H9 (cell line): ENCODE measurements around the gene JAG1. TPM values are rescaled to one million over a fixed set of nuclear protein-coding genes. Genes with fewer than 3 reads are reported as not detected.

Source experiments
- DNase-seq: peaks from one replicate; pipeline ENCODE4 v3.0.0-alpha.2; 2017
- H2AFZ ChIP-seq: one replicate; pipeline ENCODE4 v1.6.1; 2013; ENCODE audit warnings: mild to moderate bottlenecking, low read length, control low read depth, moderate library complexity
- H2AK5ac ChIP-seq: 2 replicates; pipeline ENCODE4 v1.6.1; 2013; ENCODE audit warnings: low read length, control low read depth, mixed read lengths; ENCODE audit not compliant: insufficient read length
- H2BK120ac ChIP-seq: one replicate; pipeline ENCODE4 v1.6.1; 2013; ENCODE audit warnings: low read depth, mild to moderate bottlenecking, low read length, control low read depth, inconsistent platforms; ENCODE audit not compliant: poor library complexity, severe bottlenecking
- H2BK12ac ChIP-seq: 2 replicates; pipeline ENCODE4 v1.6.1; 2013; ENCODE audit warnings: low read length, control low read depth, mixed read lengths, low read depth; ENCODE audit not compliant: insufficient read length
- H2BK15ac ChIP-seq: 2 replicates; pipeline ENCODE4 v1.6.1; 2013; ENCODE audit warnings: low read depth, low read length, control low read depth
- H2BK20ac ChIP-seq: one replicate; pipeline ENCODE4 v1.6.1; 2013; ENCODE audit warnings: low read depth, mild to moderate bottlenecking, low read length, control low read depth, inconsistent platforms; ENCODE audit not compliant: poor library complexity, severe bottlenecking
- H2BK5ac ChIP-seq: 2 replicates; pipeline ENCODE4 v1.6.1; 2013; ENCODE audit warnings: low read length, control low read depth, mixed read lengths; ENCODE audit not compliant: insufficient read length
- H3K14ac ChIP-seq: 2 replicates; pipeline ENCODE4 v1.6.1; 2013; ENCODE audit warnings: low read length, control low read depth; ENCODE audit not compliant: insufficient read depth
- H3K18ac ChIP-seq: 2 replicates; pipeline ENCODE4 v1.6.1; 2013; ENCODE audit warnings: low read depth, mild to moderate bottlenecking, mixed read lengths, low read length, control low read depth; ENCODE audit not compliant: insufficient read length
- H3K23ac ChIP-seq: 2 replicates; pipeline ENCODE4 v1.6.1; 2013; ENCODE audit warnings: low read length, control low read depth, mixed read lengths, low read depth; ENCODE audit not compliant: insufficient read length
- H3K23me2 ChIP-seq: 2 replicates; pipeline ENCODE4 v1.6.1; 2013; ENCODE audit warnings: low read depth, mild to moderate bottlenecking, mixed read lengths, low read length, control low read depth; ENCODE audit not compliant: insufficient read length, poor library complexity, severe bottlenecking
- H3K27ac ChIP-seq: 2 replicates; pipeline ENCODE4 v1.5.1; 2013; ENCODE audit warnings: low read length, control low read depth, mixed read lengths, low read depth; ENCODE audit not compliant: insufficient read length
- H3K27me3 ChIP-seq: 2 replicates; pipeline ENCODE4 v1.6.1; 2013; ENCODE audit warnings: low read length, control low read depth, inconsistent platforms; ENCODE audit not compliant: insufficient read depth
- H3K4ac ChIP-seq: 2 replicates; pipeline ENCODE4 v1.6.1; 2013; ENCODE audit warnings: low read depth, mild to moderate bottlenecking, control low read depth, inconsistent platforms, low read length, moderate library complexity
- H3K4me1 ChIP-seq: 2 replicates; pipeline ENCODE4 v1.6.1; 2013; ENCODE audit warnings: low read length, control low read depth, inconsistent platforms; ENCODE audit not compliant: insufficient read depth
- H3K4me2 ChIP-seq: 2 replicates; pipeline ENCODE4 v1.6.1; 2013; ENCODE audit warnings: low read length, control low read depth, mixed read lengths; ENCODE audit not compliant: insufficient read length, insufficient read depth
- H3K56ac ChIP-seq: 2 replicates; pipeline ENCODE4 v1.6.1; 2013; ENCODE audit warnings: low read depth, mild to moderate bottlenecking, mixed read lengths, low read length, control low read depth; ENCODE audit not compliant: insufficient read length
- H3K79me1 ChIP-seq: 2 replicates; pipeline ENCODE4 v1.6.1; 2013; ENCODE audit warnings: low read depth, mild to moderate bottlenecking, moderate library complexity, low read length, control low read depth, inconsistent platforms; ENCODE audit not compliant: insufficient read depth, poor library complexity, severe bottlenecking
- H3K79me2 ChIP-seq: 2 replicates; pipeline ENCODE4 v1.6.1; 2013; ENCODE audit warnings: low read length, control low read depth, inconsistent platforms; ENCODE audit not compliant: insufficient read depth
- H3K9ac ChIP-seq: 2 replicates; pipeline ENCODE4 v1.6.1; 2013; ENCODE audit warnings: low read length, control low read depth, mixed read lengths; ENCODE audit not compliant: insufficient read length; ENCODE audit errors: extremely low read depth
- H3K9me3 ChIP-seq: one replicate; pipeline ENCODE4 v1.6.1; 2013; ENCODE audit warnings: low read depth, low read length, inconsistent platforms; ENCODE audit not compliant: control insufficient read depth
- H3T11ph ChIP-seq: one replicate; pipeline ENCODE4 v1.6.1; 2013; ENCODE audit warnings: mild to moderate bottlenecking, low read length, control low read depth, inconsistent platforms
- H4K20me1 ChIP-seq: one replicate; pipeline ENCODE4 v1.6.1; 2013; ENCODE audit not compliant: control insufficient read depth, insufficient read length, insufficient read depth
- H4K5ac ChIP-seq: 2 replicates; pipeline ENCODE4 v1.6.1; 2013; ENCODE audit warnings: low read depth, mild to moderate bottlenecking, mixed read lengths, low read length, control low read depth; ENCODE audit not compliant: insufficient read length
- H4K8ac ChIP-seq: replicated peaks from 2 replicates; pipeline ENCODE4 v1.6.1; 2013; ENCODE audit warnings: low read length, control low read depth, mixed read lengths, low read depth; ENCODE audit not compliant: insufficient read length
- H4K91ac ChIP-seq: 2 replicates; pipeline ENCODE4 v1.6.1; 2013; ENCODE audit warnings: low read depth, mild to moderate bottlenecking, moderate library complexity, mixed read lengths, low read length, control low read depth; ENCODE audit not compliant: insufficient read length
- H3K27ac Mint-ChIP-seq, 3 experiments: 2 replicates in 2 of 3; 3 replicates in 1 of 3; pipeline ENCODE4 v1.8.0; 2020 to 2021; ENCODE audit warnings: mixed read lengths in 3 of 3, mild to moderate bottlenecking in 1 of 3, moderate library complexity in 1 of 3
- H3K27me3 Mint-ChIP-seq: 2 replicates; pipeline ENCODE4 v1.8.0; 2021; ENCODE audit warnings: low read depth, mild to moderate bottlenecking, moderate library complexity, mixed read lengths
- H3K36me3 Mint-ChIP-seq, 3 experiments: 2 replicates in 2 of 3; 3 replicates in 1 of 3; pipeline ENCODE4 v1.8.0; 2020 to 2021; ENCODE audit warnings: low read depth in 3 of 3, mixed read lengths in 3 of 3; ENCODE audit not compliant: insufficient read depth in 1 of 3
- H3K4me1 Mint-ChIP-seq, 2 experiments: 2 replicates each; pipeline ENCODE4 v1.8.0; 2020; ENCODE audit warnings: mixed read lengths in 2 of 2
- H3K4me3 Mint-ChIP-seq, 2 experiments: 2 replicates in 1 of 2; 3 replicates in 1 of 2; pipeline ENCODE4 v1.8.0; 2020 to 2021; ENCODE audit warnings: mild to moderate bottlenecking in 2 of 2, mixed read lengths in 2 of 2, moderate library complexity in 1 of 2
- H3K9me3 Mint-ChIP-seq, 2 experiments: 2 replicates in 1 of 2; 3 replicates in 1 of 2; pipeline ENCODE4 v1.8.0; 2020; ENCODE audit warnings: mild to moderate bottlenecking in 2 of 2, mixed read lengths in 2 of 2, moderate library complexity in 1 of 2
- WGBS: extraction: QIAGEN DNeasy Blood & Tissue Kit; methylation state at CpG from one replicate; pipeline ENCODE4 v1.1.7; 2013; ENCODE audit warnings: missing lambda C conversion rate, low lambda C conversion rate, mixed read lengths; ENCODE audit not compliant: insufficient read length; ENCODE audit errors: extremely low coverage; 5-methylcytosine and 5-hydroxymethylcytosine counted together
- total RNA-seq: library from RNA; stranded (reverse); gene quantifications from 2 replicates; pipeline ENCODE4 v1.2.1, GENCODE V29; 2021
- TF ChIP-seq, protein P1 (sequence below): fragments of 200-600 bp; sonication (generic); conservative IDR thresholded peaks from 3 replicates; pipeline ENCODE4 v1.8.0; 2021; ENCODE audit warnings: antibody characterized with exemption, mild to moderate bottlenecking

Gene JAG1
- total RNA-seq, 1 experiment from 2014 or later = 58.1 TPM

DNA sequence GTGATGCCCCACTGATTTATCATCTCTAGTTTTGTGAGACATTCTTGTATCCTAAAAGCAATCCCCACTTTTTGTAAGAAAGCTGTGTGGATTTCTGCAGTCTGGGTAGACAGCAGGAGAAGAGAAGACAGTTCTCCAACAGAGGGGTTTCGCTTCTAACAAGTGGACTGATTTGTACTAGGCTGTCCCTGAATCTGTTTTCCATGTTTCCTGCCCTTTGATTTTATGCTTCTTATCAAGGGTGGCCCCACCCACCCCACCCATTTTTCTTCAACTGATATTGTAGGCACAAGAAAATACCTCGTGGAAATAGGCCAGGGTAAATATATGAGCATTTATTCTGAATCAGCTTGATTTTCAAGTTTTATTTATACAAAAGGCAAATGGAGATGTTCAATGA is 25.7 kb upstream of the JAG1 start:
- H2AFZ ChIP-seq = no peak overlapping the region
- DNase-seq = no peak
- Mint-ChIP-seq H3K27me3 (peaks cover 1% of the 10 kb centered on the region; the same call in 1 of the 2 replicates), H3K27ac (no peak overlapping the region), H3K4me1 (no peaks in the 10 kb centered on the region), H3K36me3 (peaks cover 0 to 2% (median 0%) of the 10 kb centered on the region in 3 experiments; a peak in 2 of 7 replicates), H3K4me3 (no peak overlapping the region), H3K9me3 (peaks cover 2 to 3% of the 10 kb centered on the region in 2 experiments; a peak in 2 of 5 replicates)
- H3K27me3 ChIP-seq = no peaks in the 10 kb centered on the region
- TF ChIP-seq, protein P1, sequence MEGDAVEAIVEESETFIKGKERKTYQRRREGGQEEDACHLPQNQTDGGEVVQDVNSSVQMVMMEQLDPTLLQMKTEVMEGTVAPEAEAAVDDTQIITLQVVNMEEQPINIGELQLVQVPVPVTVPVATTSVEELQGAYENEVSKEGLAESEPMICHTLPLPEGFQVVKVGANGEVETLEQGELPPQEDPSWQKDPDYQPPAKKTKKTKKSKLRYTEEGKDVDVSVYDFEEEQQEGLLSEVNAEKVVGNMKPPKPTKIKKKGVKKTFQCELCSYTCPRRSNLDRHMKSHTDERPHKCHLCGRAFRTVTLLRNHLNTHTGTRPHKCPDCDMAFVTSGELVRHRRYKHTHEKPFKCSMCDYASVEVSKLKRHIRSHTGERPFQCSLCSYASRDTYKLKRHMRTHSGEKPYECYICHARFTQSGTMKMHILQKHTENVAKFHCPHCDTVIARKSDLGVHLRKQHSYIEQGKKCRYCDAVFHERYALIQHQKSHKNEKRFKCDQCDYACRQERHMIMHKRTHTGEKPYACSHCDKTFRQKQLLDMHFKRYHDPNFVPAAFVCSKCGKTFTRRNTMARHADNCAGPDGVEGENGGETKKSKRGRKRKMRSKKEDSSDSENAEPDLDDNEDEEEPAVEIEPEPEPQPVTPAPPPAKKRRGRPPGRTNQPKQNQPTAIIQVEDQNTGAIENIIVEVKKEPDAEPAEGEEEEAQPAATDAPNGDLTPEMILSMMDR = no peak
- H3K18ac ChIP-seq = no peak overlapping the region
- no peak overlapping the region for H2BK5ac ChIP-seq
- H3K4me2 ChIP-seq = no peak overlapping the region
- no peak overlapping the region for H4K91ac ChIP-seq
- H3K79me1 ChIP-seq = no peaks in the 10 kb centered on the region
- H3K79me2 ChIP-seq = no peaks in the 10 kb centered on the region
- no peaks in the 10 kb centered on the region for H3K23me2 ChIP-seq
- no peak overlapping the region for H3K9ac ChIP-seq
- H3K27ac ChIP-seq = no peak overlapping the region
- no peak overlapping the region for H4K8ac ChIP-seq
- no peak overlapping the region for H3T11ph ChIP-seq
- H3K9me3 ChIP-seq = no peaks in the 10 kb centered on the region
- H2BK120ac ChIP-seq = no peak overlapping the region
- H3K4ac ChIP-seq = no peak overlapping the region
- no peaks in the 10 kb centered on the region for H3K4me1 ChIP-seq
- no peak overlapping the region for H2AK5ac ChIP-seq
- H2BK12ac ChIP-seq = no peak overlapping the region
- H3K14ac ChIP-seq = no peak overlapping the region
- H2BK20ac ChIP-seq = no peak overlapping the region
- H3K56ac ChIP-seq = no peak overlapping the region
- H2BK15ac ChIP-seq = no peak overlapping the region
- no CpG with 5 or more reads among the region's 2 CpGs for WGBS
- H3K23ac ChIP-seq = no peak overlapping the region
- no peaks in the 10 kb centered on the region for H4K20me1 ChIP-seq
- H4K5ac ChIP-seq = no peak overlapping the region
